HL-60 (cell line): ENCODE data around the gene RHOH.

Experiments used
- DNase-seq, 2 experiments: peaks; one replicate each; pipeline ENCODE4 v3.0.0-alpha.2; 2010 to 2020; ENCODE audit warnings: low read depth in 1 of 2, low spot score in 1 of 2
- H3K27ac ChIP-seq: fragments of 250-450 bp; sonication (Bioruptor Pico); replicated peaks from 2 replicates; pipeline ENCODE4 v1.5.1; 2020; ENCODE audit warnings: mild to moderate bottlenecking, moderate library complexity
- H3K27me3 ChIP-seq: fragments of 250-450 bp; sonication (Bioruptor Pico); 2 replicates; pipeline ENCODE4 v1.5.1; 2021; ENCODE audit warnings: mild to moderate bottlenecking, moderate library complexity; ENCODE audit not compliant: insufficient read depth, poor library complexity, severe bottlenecking
- H3K4me3 ChIP-seq: replicated peaks from 2 replicates; pipeline ENCODE4 v1.5.1; 2011; ENCODE audit warnings: mild to moderate bottlenecking, control low read depth, low read length; ENCODE audit not compliant: insufficient read depth
- CTCF ChIP-seq: IDR thresholded peaks from one replicate; pipeline ENCODE4 v1.5.1; 2011; ENCODE audit warnings: low read length, control low read depth, inconsistent platforms; ENCODE audit not compliant: insufficient read depth
- GABPA ChIP-seq: IDR thresholded peaks from 2 replicates; pipeline ENCODE4 v1.6.1; 2012; ENCODE audit warnings: low read depth
- POLR2AphosphoS5 ChIP-seq: IDR thresholded peaks from 2 replicates; pipeline ENCODE4 v1.6.1; 2012; ENCODE audit warnings: low read depth
- SPI1 ChIP-seq: IDR thresholded peaks from 2 replicates; pipeline ENCODE4 v1.6.1; 2012; ENCODE audit warnings: low read depth, mild to moderate bottlenecking, borderline replicate concordance
- TF ChIP-seq, protein P1 (sequence below): IDR thresholded peaks from 2 replicates; pipeline ENCODE4 v1.6.1; 2012; ENCODE audit warnings: low read depth; ENCODE audit not compliant: insufficient replicate concordance

The RHOH gene

DNA sequence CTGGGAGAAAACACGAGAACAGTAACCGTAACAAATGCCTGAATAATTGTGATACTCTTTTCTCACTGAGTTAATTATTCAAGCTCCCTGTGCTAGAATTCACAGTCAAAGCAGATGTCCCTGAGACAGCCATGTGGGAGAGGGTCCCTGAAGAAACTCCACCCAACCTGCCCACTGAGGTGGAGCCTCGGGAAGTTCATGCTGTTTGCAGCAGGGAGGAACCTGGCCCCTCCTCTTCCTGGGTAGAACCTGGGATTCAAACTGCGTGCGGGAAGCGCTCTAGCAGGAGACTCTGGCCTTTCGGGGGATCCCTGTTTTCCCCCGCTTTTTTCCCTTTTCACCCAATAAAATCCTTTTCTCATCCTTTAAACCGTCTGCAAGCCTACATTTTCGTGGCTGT, 20.2 kb upstream of the RHOH start:
- no peak overlapping the region for H3K4me3 ChIP-seq
- no peak overlapping the region for H3K27ac ChIP-seq
- no peak for DNase-seq
- TF ChIP-seq SPI1, result no peak
- TF ChIP-seq GABPA, result no peak
- no peak for TF ChIP-seq POLR2AphosphoS5
- TF ChIP-seq, protein P1, sequence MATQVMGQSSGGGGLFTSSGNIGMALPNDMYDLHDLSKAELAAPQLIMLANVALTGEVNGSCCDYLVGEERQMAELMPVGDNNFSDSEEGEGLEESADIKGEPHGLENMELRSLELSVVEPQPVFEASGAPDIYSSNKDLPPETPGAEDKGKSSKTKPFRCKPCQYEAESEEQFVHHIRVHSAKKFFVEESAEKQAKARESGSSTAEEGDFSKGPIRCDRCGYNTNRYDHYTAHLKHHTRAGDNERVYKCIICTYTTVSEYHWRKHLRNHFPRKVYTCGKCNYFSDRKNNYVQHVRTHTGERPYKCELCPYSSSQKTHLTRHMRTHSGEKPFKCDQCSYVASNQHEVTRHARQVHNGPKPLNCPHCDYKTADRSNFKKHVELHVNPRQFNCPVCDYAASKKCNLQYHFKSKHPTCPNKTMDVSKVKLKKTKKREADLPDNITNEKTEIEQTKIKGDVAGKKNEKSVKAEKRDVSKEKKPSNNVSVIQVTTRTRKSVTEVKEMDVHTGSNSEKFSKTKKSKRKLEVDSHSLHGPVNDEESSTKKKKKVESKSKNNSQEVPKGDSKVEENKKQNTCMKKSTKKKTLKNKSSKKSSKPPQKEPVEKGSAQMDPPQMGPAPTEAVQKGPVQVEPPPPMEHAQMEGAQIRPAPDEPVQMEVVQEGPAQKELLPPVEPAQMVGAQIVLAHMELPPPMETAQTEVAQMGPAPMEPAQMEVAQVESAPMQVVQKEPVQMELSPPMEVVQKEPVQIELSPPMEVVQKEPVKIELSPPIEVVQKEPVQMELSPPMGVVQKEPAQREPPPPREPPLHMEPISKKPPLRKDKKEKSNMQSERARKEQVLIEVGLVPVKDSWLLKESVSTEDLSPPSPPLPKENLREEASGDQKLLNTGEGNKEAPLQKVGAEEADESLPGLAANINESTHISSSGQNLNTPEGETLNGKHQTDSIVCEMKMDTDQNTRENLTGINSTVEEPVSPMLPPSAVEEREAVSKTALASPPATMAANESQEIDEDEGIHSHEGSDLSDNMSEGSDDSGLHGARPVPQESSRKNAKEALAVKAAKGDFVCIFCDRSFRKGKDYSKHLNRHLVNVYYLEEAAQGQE, result no peak
- TF ChIP-seq CTCF, result no peak
- H3K27me3 ChIP-seq, result no peaks in the 10 kb centered on the region

- DNase-seq, result no peak
- no peaks in the 10 kb centered on the region for H3K27me3 ChIP-seq
- TF ChIP-seq SPI1 (no peak), GABPA (no peak), CTCF (no peak), POLR2AphosphoS5 (no peak)
- TF ChIP-seq, protein P1, result no peak
- no peak overlapping the region for H3K4me3 ChIP-seq
- H3K27ac ChIP-seq, result no peak overlapping the region
Observed at GRCh38 chr4:40177591-40177990, 19.2 kb upstream of the RHOH start.

DNA sequence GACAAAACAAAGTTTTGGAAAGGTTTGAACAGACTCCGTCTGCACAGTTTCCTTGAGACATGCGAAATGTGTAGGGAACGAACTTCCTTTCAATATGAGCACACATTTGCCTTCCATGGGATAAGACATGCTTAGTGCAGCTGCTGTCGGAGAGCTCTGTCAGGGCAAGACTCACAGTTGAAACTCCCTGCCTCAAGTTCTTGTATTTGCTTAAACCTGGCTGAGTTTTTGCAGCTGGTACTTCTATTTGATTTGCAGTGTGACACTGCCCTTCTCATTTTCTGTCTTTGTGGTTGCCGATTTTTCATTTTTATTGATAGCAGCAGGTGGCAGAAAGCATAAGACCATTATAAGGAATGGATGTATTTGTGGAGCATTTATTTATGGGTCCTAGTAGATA, 18.2 kb upstream of the RHOH start:
- H3K4me3 ChIP-seq, result no peak overlapping the region
- H3K27ac ChIP-seq, result no peak overlapping the region
- no peak for TF ChIP-seq POLR2AphosphoS5
- no peak for TF ChIP-seq SPI1
- TF ChIP-seq CTCF, result no peak
- TF ChIP-seq GABPA, result no peak
- TF ChIP-seq, protein P1, result no peak
- DNase-seq, result no peak
- no peaks in the 10 kb centered on the region for H3K27me3 ChIP-seq
